ENCODE results near the gene PKD1L1.

DNA sequence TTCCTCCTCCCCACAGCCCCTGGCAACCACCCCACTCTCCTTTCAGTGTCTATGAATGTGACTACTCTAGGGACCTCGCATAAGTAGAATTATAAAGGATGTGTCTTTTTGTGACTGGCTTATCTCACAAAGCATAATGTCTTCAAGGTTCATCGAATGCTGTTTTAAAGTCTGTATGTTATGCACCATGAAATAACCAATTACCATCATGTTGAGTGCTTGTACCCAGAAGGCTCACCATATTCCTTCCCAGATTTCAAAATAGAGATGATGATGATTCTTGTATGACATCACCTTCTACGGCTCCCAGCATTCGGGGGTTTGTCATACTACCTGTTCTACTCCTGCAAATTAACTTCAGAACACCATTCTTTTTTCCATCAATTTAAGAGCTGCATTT, 11.9 kb downstream of the PKD1L1 start:
- TF ChIP-seq ARNTL (CRISPR knock-in tag; IDR thresholded peaks at IDR 0.05; ENCODE audit: borderline replicate concordance, low read depth) = no peak
- no peak for TF ChIP-seq RARB (CRISPR knock-in tag; IDR thresholded peaks at IDR 0.05)
